GM06990 (cell line): ENCODE results near the gene CDKL5.
"Not testable (repeated sequence)": the region's sequence is repeated elsewhere in the genome, so short reads cannot be mapped to it uniquely, and the experiment has no call there.

Source experiments
- DNase-seq: peaks from one replicate; pipeline ENCODE4 v3.0.0-alpha.2; 2011; ENCODE audit not compliant: insufficient read length; ENCODE audit errors: extremely low read depth
- H3K27me3 ChIP-seq: replicated peaks from 2 replicates; pipeline ENCODE4 v1.6.0; 2011; ENCODE audit warnings: low read length; ENCODE audit not compliant: control insufficient read depth, insufficient read depth
- H3K36me3 ChIP-seq: 2 replicates; pipeline ENCODE4 v1.5.1; 2011; ENCODE audit warnings: low read length; ENCODE audit not compliant: control insufficient read depth, insufficient read depth
- H3K4me3 ChIP-seq: replicated peaks from 2 replicates; pipeline ENCODE4 v1.5.1; 2011; ENCODE audit warnings: low read depth, mild to moderate bottlenecking, control low read depth, low read length
- CTCF ChIP-seq: IDR thresholded peaks from 2 replicates; pipeline ENCODE4 v1.5.1; 2011; ENCODE audit warnings: low read length, control low read depth, mild to moderate bottlenecking, inconsistent platforms; ENCODE audit not compliant: insufficient read depth, poor library complexity, severe bottlenecking

The CDKL5 gene

GRCh38 chrX:18575744-18576143 lies 150.3 kb downstream of the CDKL5 start:
- no peak for TF ChIP-seq CTCF
- DNase-seq = no peak
- Histone ChIP-seq H3K36me3 (no peaks in the 10 kb centered on the region), H3K27me3 (no peaks in the 10 kb centered on the region; the same call in 1 of the 2 replicates), H3K4me3 (no peak overlapping the region)

- DNase-seq = no peak
- H3K27me3 ChIP-seq = no peaks in the 10 kb centered on the region
- no peaks in the 10 kb centered on the region for H3K36me3 ChIP-seq
- no peak overlapping the region for H3K4me3 ChIP-seq
- no peak for TF ChIP-seq CTCF
Measured at GRCh38 chrX:18577400-18577799, 152.0 kb downstream of the CDKL5 start.

- no peaks in the 10 kb centered on the region for H3K27me3 ChIP-seq
- no peak for DNase-seq
Measured at GRCh38 chrX:18578546-18578945, 153.1 kb downstream of the CDKL5 start.

GRCh38 chrX:18579495-18579894 lies 154.1 kb downstream of the CDKL5 start:
- H3K4me3 ChIP-seq = no peak overlapping the region
- H3K36me3 ChIP-seq = no peaks in the 10 kb centered on the region
- DNase-seq = no peak
- no peaks in the 10 kb centered on the region for H3K27me3 ChIP-seq
- no peak for TF ChIP-seq CTCF

More at GRCh38 chrX:18578546-18578945, 153.1 kb downstream of the CDKL5 start:
- Histone ChIP-seq H3K36me3 (no peaks in the 10 kb centered on the region), H3K4me3 (no peak overlapping the region)
- TF ChIP-seq CTCF = no peak

- no peak for TF ChIP-seq CTCF
- Histone ChIP-seq H3K4me3 (no peak overlapping the region), H3K36me3 (no peaks in the 10 kb centered on the region), H3K27me3 (no peaks in the 10 kb centered on the region)
- no peak for DNase-seq
Measured at GRCh38 chrX:18582910-18583493, 157.6 kb downstream of the CDKL5 start.

GRCh38 chrX:18589292-18589691 lies 163.9 kb downstream of the CDKL5 start:
- H3K4me3 ChIP-seq, H3K27me3 ChIP-seq, DNase-seq, H3K36me3 ChIP-seq: not testable (repeated sequence)
